GDM1 (cell line): ENCODE results near the gene GCG.

ENCODE experiments used
- DNase-seq: peaks from one replicate; lab custom pipeline; 2025; lab: John Stamatoyannopoulos, UW

The GCG gene

DNA sequence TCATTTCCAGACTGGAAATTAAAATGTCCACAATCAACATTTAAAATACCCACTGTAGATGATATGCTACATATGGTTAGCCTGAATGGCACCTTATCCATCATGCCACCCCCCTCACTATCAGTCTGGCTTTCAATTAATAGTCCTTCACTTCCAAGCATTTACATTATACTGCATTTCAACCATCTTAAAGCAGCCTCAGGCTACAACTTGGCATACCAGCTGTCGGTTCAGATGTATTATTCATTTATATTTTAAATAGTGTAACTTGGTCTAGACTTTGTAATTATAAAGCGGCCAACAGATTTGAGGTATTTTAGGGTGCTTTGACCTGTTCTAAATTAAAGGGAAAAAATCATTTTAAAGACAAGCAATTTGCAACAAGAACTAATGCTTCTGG, 2.6 kb downstream of the GCG start:
- no peak for DNase-seq

DNA sequence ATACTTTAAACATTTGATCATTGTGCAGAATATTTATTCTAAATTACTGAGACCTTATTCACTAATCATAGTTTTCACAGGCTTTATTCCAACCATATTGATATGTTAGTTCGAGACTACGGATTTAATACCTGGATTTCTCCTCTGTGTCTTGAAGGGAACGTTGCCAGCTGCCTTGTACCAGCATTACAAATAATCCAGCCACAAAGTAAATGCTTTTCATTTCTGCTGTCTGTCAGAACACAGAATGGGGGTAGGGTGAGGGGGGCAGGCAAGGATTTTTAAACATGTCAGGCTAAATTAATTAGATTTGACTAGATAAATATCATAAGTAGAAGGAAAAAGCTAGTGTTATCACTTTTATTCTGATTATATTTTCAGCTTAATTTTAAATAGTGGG, 3.1 kb downstream of the GCG start:
- no peak for DNase-seq

DNA sequence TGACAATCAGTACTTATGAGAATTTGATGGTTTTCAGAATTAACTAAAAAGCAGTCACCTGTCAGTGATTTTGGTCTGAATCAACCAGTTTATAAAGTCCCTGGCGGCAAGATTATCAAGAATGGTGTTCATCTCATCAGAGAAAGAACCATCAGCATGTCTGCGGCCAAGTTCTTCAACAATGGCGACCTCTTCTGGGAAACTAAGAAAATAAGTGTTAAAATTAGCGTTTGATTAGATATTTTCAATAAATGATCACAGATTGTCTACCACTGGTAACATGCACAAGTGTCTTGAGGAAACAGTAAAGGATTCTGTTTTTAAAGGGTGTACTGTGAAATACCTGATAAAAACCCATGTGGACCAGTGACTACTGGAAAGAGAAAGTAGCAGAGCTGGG, 8.1 kb downstream of the GCG start:
- no peak for DNase-seq

DNA sequence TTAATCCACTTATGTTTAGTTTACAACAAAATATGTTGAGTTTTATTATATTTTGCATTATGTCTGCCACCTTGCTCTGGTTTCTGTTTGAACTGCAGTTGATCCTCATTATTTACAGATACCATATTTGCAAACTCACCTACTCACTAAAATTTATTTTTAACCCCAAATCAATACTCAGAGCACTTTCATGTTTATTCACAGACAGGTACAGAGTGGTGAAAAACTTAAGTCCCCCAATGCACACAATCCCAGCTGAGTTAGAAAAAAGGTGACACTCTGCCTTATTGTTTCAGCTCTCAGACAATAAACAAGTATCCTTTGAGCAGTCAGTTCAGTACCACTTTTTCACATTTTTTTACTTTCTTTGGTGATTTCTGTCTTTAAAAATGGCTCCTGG, 13.7 kb downstream of the GCG start:
- DNase-seq, result no peak

DNA sequence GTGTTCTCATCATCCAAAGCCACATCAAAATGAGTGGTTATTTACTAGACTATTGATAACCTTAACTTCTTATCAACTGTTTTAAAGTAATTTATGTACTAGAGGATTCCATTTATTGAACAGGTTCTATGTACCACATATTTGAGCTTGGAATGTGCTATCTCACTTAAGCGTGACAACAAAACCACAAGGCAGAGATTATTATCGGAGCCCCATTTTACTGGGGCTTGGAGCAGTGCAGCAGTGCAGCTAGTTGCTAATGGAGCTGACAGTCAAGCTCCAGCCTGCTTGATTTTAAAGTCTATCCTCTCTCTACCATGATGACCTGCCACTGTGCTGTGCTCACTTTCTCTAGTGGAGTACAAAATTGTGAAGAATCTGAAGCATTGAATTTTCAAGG, 24.6 kb downstream of the GCG start:
- no peak for DNase-seq

DNA sequence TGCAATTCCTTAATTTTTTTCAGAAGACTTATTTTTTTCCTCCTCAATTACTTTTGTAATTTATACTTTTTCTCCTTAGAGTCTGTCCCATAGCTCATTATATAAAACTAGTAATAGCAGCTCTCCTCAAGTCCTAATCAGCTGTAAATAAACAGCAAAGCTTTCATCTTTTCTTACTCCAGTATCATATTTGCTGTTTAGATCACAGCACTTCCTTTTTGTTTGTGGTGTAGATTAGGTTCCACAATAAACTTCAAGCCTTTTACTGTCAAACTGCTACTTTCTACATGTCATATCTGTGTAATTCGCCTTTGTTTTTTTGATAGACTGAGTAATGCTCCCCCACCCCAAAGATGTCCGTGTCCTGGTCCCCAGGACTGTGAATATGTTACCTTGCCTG, 25.5 kb downstream of the GCG start:
- no peak for DNase-seq

DNA sequence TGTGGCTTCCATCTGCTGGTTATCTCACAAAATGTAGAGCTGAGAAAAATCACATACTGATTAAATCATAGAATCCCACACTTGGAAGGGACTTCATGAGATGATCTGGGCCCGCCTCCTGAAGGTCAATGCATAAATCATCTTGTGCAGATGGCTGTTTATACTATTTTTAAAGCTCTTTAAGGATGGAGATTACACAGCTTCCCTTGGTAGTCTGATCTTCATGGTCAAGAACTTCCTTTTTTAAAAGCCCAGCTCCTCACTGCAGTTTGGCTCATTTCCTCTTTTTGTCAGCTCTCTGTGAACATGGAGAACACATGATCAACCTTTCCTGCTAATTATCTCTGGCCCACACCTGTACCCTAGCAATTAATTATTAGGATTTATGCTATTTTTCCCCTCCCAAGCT, 25.9 kb downstream of the GCG start:
- DNase-seq, result peak; percentile 65

DNA sequence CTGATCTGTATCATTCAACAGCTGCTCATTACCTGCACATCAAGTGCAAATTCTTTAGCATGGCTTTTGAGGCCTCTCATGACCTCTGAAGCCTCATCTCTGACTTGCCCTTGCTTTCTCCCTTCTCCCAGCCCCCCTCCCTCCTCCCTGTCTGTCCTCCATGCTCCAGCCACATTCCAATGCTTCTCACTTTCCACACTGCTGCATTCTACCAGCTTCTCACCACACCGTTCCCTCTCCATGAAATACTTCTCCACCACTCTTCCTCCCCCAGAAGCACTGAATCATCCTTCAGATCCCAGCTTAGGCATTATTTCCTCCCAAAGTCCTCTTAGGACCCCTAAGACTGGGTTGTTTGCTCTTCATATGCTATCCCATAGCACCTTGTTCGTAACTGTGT, 26.9 kb downstream of the GCG start:
- no peak for DNase-seq

DNA sequence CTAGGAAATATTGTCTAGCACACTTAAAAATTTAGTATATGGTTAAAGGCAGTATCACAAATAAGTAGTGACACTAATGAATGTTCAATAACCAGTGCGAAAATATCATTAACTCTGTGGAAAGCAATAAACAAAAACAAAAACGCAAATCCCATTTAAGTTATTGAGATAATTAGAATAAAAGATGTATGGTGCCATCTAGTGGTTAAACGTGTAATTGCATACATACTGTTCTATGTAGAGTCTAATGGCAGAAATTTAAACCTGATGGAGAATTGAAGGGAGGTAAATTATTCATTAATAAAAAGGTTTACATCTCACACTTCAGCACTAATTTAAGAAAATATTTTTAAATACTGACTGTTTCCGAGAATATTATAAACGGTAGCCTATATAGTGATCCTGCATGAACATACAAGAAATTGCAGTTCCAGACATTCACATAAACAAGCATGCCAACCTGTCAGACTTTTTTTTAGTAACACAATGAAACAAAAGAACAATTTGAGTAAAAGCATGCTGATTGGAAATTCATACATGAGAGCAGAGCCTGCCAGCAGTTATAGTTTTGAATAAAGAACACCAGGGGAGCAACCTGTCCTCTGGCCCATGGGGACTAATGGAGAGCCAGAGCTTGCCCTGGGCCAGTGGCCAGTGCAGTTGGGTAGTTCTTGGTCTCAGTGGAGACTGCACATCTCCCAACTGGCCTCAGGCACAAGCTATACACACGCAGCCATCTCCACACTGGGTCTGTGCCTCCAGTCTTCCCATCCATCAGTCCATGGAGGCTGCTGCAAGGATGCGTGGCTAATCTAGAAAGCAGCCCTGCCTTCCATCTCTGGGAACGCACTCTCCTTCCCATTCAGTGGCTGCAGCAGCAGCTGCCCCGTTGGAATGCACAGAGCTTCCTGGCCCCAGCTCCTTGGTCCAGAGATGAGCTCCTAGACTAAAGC, 28.0 kb downstream of the GCG start:
- peak; percentile 36 for DNase-seq

DNA sequence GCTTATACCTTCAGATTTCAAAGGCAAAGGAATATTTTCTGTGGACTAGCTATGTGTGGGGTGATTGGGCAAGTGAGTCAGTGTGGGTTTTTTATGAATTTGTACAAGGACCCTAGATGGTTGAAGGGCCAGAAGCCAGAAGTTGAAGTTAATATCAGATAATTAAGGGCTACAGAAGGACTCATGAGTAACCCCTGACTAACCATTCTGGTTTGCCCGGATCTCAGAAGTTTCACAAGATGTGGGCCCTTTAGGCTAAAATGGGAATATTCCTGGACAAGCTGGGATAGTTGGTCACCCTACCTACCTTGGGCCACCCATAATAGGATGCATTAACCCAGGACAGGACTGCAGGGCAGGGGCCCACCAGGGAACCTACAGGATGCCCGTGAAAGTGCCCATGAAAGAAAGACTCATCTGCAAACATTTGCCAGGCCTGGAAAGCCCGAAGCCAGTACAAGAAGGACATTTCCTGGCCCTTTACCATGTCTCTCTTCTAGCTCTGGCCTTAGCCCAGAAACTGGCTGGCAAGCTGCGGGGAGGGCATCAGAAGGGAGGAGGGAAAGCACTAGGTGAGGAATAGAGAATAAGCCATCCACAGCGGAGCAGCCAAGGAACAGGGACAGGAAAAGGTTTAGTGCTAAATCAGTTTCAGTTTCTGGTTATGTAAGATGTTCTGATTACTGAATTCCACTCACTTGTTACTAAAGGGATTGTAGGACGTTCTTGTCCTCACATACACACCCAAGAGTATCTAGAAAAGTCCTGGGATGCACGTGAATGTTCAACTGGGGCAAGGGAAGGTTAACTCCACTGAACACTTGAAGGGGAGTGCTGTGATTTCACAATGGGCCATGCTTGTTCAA, 33.6 kb downstream of the GCG start:
- no peak for DNase-seq

DNA sequence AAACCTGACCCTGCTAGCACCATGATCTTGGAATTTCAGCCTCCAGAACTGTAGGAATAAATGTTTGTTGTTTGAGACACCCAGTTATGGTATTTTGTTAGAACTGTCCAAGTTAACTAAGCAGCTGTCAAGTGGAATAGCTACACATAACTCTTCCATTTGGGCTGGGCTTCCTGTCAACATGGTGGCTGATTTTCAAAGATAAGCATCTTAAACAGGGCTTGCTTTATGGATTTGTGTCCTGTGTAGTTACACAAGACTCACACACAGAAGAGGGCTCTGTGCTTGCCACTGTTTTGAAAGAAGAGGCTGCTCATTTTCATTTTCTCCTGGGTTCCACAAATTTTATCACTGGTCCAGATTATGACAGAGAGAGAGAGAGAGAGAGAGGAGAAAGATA, 35.7 kb downstream of the GCG start:
- no peak for DNase-seq

DNA sequence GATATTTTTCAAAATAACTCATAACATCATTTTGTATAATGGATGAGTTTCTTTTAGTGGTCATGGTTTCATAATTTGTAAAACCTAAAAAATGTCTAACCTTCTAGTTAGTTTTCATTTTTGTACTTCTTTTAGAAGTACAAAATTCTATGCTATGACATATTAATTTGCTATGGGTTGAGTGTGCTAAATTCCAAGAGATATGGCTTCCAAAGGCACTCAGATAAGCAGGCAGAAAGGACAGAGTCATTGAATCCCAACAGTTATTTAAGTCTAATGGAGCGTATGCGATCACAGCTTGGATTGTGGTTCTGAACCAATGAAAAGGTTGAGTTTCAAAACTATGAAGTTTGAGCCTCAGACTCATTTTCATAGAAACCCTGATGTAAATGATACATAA, 37.0 kb downstream of the GCG start:
- no peak for DNase-seq

DNA sequence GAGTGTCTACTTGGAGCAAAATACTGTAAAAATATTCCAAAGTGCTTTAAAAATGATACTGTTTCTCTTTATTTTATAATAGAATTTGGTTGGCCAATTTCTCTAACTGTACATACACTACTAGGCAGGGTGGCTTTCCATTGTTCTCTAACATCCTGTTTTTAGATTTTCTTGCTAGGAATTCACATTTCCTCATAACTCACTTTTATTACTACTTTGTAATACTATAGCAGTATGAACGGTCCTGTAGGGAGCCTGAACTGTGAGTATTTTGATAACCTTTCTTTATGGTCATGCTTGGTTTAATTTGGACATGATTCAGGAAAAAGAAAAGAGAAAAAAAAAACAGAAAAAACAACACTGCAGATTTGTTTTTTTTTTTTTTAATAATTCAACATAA, 37.8 kb downstream of the GCG start:
- DNase-seq, result no peak

DNA sequence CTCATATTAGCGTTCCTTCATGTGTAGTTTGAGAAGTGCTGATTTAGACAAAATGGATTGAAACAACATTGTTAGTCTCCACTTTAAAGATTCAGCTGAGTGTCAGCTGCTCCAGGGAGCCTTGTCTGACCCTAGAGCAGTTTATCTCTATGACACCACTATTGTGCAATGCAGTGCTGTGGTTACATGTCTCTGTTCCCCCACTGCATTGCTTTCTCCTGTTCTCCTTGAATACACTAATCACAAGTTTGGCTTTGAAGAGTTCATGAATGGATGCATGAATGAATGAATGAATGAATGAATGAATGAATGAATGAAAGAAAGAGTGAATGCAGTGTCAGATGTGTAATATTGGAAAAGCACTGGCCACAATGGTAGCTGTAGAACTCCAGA, 38.3 kb downstream of the GCG start:
- DNase-seq, result no peak

DNA sequence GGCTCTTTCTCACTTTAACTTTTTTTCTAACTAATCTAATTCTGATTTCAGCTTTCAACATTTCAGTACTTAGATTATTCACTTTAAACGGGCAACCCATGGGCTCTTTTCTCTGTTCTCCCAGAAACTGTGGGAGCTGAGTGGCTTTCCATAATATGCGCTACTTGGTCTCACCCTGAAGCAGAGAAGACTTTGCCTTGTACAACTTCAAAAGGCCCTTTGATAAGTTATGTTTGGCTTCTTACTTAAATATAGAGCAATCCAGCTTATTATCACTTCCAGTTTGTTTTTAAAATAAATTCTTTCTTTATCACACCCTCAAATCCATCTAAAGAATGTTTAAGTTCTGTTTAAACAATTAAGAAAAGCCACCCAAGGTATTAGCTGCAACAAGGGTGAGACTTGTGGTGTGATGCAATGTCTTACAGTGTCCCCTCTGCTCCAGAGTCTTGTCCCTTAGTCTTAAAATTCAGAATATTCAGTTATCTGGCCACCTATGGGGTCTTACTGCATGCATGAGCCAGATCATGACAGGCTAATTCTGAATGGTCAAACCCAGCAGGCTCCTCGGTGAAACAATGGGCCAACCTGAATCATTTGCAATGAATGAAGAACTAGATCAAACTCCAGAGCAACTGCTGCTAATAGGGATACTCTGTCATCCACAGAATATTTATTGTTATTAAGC, 38.8 kb downstream of the GCG start:
- no peak for DNase-seq

DNA sequence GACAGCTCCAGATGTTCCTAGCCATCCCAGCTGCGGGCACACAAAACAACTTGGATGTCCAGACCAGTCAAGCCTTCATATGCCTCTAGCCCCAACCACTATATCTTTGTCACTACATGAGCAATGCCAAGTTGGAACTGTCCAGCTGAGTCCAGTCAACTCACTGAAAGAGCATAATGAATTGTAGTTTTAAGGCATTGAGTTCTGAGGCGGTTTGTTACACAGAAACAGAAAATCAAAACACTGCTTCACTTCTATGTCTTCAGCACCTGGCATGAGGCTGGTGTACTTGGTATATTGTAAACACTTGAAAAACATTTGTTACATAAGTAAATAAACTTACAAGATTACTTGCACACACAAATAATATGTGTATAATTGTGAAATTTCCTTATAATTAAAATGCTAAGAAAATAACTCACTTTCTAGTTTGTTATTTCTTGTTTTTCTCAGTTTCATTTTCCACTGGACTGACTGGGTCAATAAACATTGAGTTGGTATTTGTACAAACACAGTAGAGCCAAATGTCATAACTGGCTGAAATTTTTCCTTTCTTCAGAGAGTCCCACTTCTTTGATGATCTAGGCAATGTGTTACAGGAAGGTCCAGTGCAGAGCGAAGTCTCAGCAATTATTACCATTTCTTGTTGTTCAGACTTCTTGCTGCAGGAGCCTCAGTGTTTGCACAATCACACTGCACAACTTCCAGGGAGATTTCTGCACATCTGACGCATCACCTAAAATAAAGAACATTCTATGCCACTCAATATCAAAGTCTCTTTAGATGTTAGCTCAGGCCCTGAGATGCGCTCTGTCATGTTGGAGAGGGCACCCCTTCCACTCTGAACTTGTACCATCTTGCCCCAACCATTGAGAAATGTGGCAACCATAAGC, 39.8 kb downstream of the GCG start:
- DNase-seq, result no peak

DNA sequence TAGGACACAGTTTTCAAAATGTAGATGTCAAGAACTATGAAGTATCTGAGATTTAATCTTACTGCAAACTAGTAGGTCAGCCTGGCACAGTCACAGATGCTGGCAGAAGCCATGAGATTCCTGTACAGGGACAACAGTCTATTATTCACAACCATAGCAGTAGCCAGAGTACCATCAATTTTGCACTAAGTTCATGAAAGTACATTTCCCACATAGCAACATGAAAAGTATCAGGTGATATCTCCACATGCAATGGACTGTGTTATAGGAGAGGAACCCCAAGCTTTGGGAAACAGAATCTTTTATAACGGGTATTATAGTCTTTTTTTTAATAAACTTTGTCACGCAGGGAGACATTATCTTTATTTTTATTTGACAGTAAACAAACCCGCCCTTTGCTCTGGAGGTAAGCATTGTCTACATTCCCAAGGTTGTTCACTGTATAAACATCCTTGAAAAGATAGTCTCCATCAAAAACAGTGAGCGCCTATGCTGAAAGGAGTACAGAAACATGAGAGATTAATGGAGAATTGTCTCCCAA, 44.6 kb downstream of the GCG start:
- DNase-seq, result no peak

DNA sequence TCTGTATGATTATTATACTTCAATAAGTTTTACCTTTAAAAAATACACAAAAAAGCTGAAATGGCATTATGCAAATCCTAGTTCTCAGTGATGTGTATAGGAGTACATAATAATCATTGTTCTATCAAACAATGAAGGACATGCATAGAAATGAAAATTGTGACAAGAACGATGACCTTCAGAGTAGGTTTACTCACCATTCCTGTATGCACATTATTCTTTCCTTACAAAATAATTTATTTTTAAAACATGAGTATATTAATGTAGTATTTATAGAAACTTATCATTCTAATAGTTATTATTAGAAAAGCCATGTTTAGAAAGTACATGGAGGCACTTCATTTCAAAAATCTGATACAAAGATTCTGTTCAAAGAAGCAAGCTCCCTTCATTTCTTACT, 45.3 kb downstream of the GCG start:
- DNase-seq, result no peak

DNA sequence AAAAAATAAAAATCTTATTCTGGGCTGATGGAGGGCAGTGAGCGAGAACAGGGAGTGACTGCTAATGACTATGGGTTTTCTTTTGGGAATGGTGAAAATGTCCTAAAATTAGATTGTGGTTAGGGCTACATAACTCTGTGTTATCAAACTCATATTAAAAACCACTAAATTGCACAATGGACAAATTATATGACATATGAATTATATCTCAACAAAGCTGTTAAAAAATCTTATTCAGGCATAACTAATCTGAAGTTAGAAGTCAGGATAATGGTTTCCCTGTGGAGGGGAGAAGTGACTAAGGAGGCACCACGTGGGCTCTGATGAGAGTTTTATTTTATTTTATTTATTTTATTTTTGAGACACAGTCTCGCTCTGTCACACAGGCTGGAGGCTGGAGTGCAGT, 45.9 kb downstream of the GCG start:
- DNase-seq, result no peak

DNA sequence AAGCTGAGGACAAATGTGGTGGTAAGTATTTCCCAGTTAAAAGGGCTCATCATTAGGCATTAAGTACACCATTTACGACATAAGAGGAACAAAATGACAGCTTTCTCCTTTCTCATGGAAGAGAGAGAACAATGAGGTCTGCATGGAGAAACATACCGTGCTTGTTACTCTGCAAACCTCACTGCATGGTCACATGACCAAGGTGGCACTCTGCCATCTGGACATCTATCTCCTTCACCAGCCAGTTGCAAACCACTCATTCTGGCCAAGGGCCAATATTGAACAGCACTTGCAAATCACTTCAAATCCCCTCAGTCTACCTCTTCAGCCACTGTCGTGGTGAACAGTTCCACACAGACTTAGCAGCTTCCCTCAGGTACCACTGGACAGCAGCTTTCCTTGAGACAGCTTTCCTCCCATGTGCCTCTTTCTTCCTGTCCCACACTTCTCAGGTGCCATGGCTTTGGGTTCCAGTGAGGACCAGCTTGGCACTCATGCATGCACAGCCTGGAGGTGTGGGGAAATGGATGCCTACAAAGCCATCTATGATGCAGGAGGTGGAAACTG, 48.5 kb downstream of the GCG start:
- DNase-seq, result no peak

DNA sequence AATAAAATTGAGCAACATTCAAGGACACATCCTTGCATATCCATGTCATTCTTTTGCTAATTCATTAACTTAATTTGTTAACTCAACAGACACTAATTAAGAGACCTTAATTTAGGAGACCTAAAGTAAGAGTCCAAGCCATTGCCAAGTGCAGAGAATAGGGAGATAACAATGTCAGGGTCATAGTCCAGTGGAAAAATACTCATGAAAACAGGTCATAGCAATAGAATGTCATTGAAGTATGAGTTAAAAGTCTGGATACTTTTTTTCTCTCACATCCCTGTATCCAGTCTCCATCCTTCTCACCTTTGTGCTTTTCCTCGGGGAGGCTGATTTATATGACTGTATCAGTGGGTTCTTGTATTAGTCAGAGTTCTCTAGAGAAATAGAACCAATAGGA, 51.5 kb downstream of the GCG start:
- no peak for DNase-seq
